HFFc6 (cell line): ENCODE measurements around the gene GPR55. TPM values are rescaled to one million over a fixed set of nuclear protein-coding genes. Genes with fewer than 3 reads are reported as not detected.
"Not testable (repeated sequence)": the region's sequence is repeated elsewhere in the genome, so short reads cannot be mapped to it uniquely, and the experiment has no call there.

Source experiments
- DNase-seq: peaks from one replicate; pipeline ENCODE4 v3.0.0-alpha.2; 2018
- H3K27ac Mint-ChIP-seq: 2 replicates; pipeline ENCODE4 v1.8.0; 2020; ENCODE audit warnings: mild to moderate bottlenecking, mixed read lengths
- H3K27me3 Mint-ChIP-seq: 2 replicates; pipeline ENCODE4 v1.8.0; 2021; ENCODE audit warnings: mild to moderate bottlenecking, moderate library complexity, mixed read lengths; ENCODE audit not compliant: insufficient read depth
- H3K36me3 Mint-ChIP-seq: 2 replicates; pipeline ENCODE4 v1.8.0; 2021; ENCODE audit warnings: low read depth, mixed read lengths
- H3K4me1 Mint-ChIP-seq: 2 replicates; pipeline ENCODE4 v1.8.0; 2020; ENCODE audit warnings: low read depth, mixed read lengths
- H3K4me3 Mint-ChIP-seq: 2 replicates; pipeline ENCODE4 v1.8.0; 2020; ENCODE audit warnings: mild to moderate bottlenecking, moderate library complexity, mixed read lengths
- H3K9me3 Mint-ChIP-seq: 2 replicates; pipeline ENCODE4 v1.8.0; 2020; ENCODE audit warnings: mild to moderate bottlenecking, mixed read lengths
- CTCF ChIP-seq: fragments of 200-600 bp; sonication (generic); IDR thresholded peaks from 2 replicates; pipeline ENCODE4 v1.5.0; 2021; ENCODE audit warnings: antibody characterized with exemption, mild to moderate bottlenecking
- long read RNA-seq: library from polyadenylated mRNA; unstranded; transcript quantifications from one replicate; pipeline ENCODE4 v2.0.0, GENCODE V29; 2019
- total RNA-seq, 6 experiments: library from RNA; stranded (reverse); fragmentation: NEBNext Ultra II Directional; extraction: Animal tissue kit (Norgen Biotek cat#: 25700); gene quantifications; 2 replicates in 1 of 6; 3 replicates in 5 of 6; pipeline ENCODE4 v1.2.3, GENCODE V29; 2021

Gene GPR55
- total RNA-seq: not detected
- long read RNA-seq: 0 reads

DNA sequence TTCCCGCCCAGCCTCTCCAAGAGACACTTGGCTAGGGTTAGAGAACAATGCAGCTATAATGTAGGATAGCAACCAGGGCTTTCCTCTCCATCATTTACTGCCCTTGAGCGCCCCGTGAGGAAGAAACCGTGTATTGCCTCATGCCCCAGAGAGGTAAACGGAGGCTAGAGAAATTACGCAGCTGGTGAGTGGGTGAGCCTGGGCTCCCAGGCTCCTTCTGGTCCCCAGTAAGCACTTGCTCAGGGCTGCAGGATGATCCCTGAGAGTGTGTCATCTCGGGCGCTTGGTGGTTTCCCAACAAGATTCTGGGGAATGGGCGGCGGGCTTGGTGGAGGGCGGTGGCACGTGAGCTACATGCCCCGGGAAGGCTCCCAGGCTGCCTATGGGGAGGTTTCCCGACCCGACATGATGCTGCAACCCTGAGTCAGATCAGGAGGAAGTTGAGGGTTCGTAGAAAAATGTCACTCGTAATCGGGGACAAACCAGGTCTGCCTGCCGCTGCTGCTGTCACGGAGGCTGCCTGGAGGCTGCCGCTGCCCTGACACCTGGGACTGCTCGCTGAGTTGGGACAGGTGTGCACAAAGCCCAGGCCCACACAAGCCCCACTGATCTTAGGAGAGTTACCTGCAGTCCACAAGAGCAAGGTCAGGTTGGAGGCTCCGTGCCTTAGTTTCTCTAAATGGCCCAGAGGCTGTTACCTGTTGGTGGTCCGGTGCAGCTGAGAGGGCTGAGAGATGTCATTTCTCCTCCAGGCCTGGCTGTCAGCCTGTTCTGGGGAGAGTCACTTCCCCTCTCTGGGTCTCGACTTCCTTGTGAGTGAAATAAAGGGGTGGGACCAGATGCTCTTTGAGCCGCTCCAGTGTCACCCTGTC lies at the start of gene GPR55:
GPR55 (minus strand) TSS at position 773 of the 872 bp plus-strand sequence. CDS start 14,280 bp downstream, outside the sequence.
- peaks cover 6% of the 10 kb centered on the region; the same call in 1 of the 2 replicates for H3K4me1 Mint-ChIP-seq
- peaks cover 61% of the 10 kb centered on the region for H3K27me3 Mint-ChIP-seq
- DNase-seq: no peak
- no peak within 1 kb of the TSS for H3K4me3 Mint-ChIP-seq
- H3K27ac Mint-ChIP-seq: no peak within 1 kb of the TSS
- no peaks in the 10 kb centered on the region for H3K36me3 Mint-ChIP-seq
- TF ChIP-seq CTCF: 0 out of 2 replicates have a peak, but pooled peaks have one; percentile 21
- H3K9me3 Mint-ChIP-seq: no peaks in the 10 kb centered on the region

GRCh38 chr2:230974096-230974913 lies 49.3 kb upstream of the GPR55 start:
- Mint-ChIP-seq H3K9me3 (no peaks in the 10 kb centered on the region), H3K27ac (no peak overlapping the region; the same call in 1 of the 2 replicates), H3K36me3 (no peaks in the 10 kb centered on the region), H3K27me3 (peaks cover 26% of the 10 kb centered on the region), H3K4me1 (peaks cover 18% of the 10 kb centered on the region), H3K4me3 (no peak overlapping the region)
- peak; percentile 59 for DNase-seq
- TF ChIP-seq CTCF: no peak

GRCh38 chr2:230972046-230972445 lies 47.0 kb upstream of the GPR55 start:
- no peak overlapping the region for H3K4me3 Mint-ChIP-seq
- peaks cover 25% of the 10 kb centered on the region for H3K4me1 Mint-ChIP-seq
- H3K36me3 Mint-ChIP-seq: no peaks in the 10 kb centered on the region
- no peak overlapping the region for H3K27ac Mint-ChIP-seq
- H3K27me3 Mint-ChIP-seq: peaks cover 29% of the 10 kb centered on the region
- TF ChIP-seq CTCF: no peak
- H3K9me3 Mint-ChIP-seq: no peaks in the 10 kb centered on the region
- no peak for DNase-seq

GRCh38 chr2:230969659-230970015 lies 44.6 kb upstream of the GPR55 start:
- H3K9me3 Mint-ChIP-seq: no peaks in the 10 kb centered on the region
- no peak overlapping the region for H3K27ac Mint-ChIP-seq
- peak overlapping the region; percentile 73 for H3K4me3 Mint-ChIP-seq
- TF ChIP-seq CTCF: no peak
- H3K4me1 Mint-ChIP-seq: peaks cover 23% of the 10 kb centered on the region
- peaks cover 18% of the 10 kb centered on the region for H3K27me3 Mint-ChIP-seq
- no peak for DNase-seq
- H3K36me3 Mint-ChIP-seq: no peaks in the 10 kb centered on the region

DNA sequence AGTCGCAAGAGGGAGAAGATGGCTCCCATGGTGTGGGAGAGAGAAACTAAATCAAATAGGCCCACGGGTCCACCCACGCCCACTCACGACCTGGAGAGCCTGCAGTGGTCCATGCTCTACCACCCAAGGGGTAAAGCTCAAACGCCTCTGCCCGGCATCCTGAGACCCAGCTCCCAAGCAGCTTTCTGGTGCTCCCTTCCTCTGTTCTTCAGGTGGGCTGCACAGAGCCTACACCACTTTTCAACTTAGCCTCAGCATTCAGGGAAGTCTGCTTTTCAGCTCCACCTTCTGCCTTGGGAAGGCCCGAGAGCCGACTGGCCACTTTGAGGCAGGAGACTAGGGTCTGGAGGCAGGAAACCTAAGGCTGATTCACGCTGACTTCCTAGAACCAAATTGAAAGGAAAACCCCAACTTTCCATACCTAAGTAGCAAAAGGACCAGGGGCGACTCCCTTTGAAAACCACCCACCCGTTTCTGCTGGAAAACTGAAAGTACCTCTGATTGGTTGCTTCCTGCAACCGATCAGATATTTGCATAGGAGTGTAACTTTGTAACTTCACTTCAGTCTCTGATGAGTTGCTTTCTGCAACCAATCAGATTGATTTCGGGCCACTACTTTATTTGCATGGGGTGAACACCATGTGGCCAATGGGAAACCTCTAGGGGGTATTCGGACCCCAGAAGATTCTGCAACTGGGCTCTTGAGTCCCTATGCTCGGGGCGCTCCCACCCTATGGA lies 44.0 kb upstream of the GPR55 start:
- DNase-seq: no peak
- Mint-ChIP-seq H3K27me3 (peaks cover 17% of the 10 kb centered on the region), H3K4me1 (peaks cover 17% of the 10 kb centered on the region), H3K36me3 (no peaks in the 10 kb centered on the region), H3K4me3 (peak overlapping the region; percentile 73), H3K27ac (no peak overlapping the region), H3K9me3 (no peaks in the 10 kb centered on the region)
- TF ChIP-seq CTCF: no peak

DNA sequence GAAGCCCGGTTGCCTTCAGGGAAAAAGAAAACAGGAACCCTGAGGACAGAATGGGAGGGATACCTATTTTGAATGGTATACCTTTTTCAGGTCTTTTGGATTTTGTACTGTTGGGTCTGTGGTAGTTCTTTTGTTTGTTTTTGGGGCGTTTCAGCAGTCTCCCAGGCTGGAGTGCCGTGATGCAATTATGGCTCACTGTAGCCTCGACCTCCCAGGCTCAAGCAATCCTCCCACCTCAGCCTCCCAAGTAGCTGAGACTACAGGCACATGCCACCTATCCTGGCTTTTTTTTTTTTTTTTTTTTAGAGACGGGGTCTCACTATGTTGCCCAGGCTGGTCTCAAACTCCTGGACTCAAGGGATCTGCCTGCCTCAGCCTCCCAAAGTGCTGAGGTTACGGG lies 43.3 kb upstream of the GPR55 start:
- H3K36me3 Mint-ChIP-seq, H3K9me3 Mint-ChIP-seq, H3K4me3 Mint-ChIP-seq: not testable (repeated sequence)

More for the DNA sequence above, 43.3 kb upstream of the GPR55 start:
- Mint-ChIP-seq H3K27me3 (peaks cover 21% of the 10 kb centered on the region), H3K4me1 (peaks cover 13% of the 10 kb centered on the region; the same call in 1 of the 2 replicates)
- not testable (repeated sequence) for DNase-seq, H3K27ac Mint-ChIP-seq
